ENCODE measurements around the gene TFF3. TPM values are rescaled to one million over a fixed set of nuclear protein-coding genes. Genes with fewer than 3 reads are reported as not detected.

Gene TFF3
- polyA plus RNA-seq, 1 experiment, result not detected

- TF ChIP-seq CTCF (IDR thresholded peaks at IDR 0.05; ENCODE audit: insufficient read depth, low read depth, low read length), result no peak
- no peaks in the 10 kb centered on the region for H3K36me3 ChIP-seq (ENCODE audit: control insufficient read depth, insufficient read depth, low read length)
- H3K27me3 ChIP-seq (ENCODE audit: control insufficient read depth, insufficient read depth, low read length), result peaks cover 2% of the 10 kb centered on the region; the same call in 1 of the 2 replicates
- POLR2A ChIA-PET, result no interaction called here
- no peak for DNase-seq (ENCODE audit: low read depth)
- CTCF ChIA-PET, result no interaction called here
- no peak overlapping the region for H3K4me3 ChIP-seq (ENCODE audit: low read depth, low read length)
Observed at GRCh38 chr21:42302794-42303193, 12.4 kb downstream of the TFF3 start.

DNA sequence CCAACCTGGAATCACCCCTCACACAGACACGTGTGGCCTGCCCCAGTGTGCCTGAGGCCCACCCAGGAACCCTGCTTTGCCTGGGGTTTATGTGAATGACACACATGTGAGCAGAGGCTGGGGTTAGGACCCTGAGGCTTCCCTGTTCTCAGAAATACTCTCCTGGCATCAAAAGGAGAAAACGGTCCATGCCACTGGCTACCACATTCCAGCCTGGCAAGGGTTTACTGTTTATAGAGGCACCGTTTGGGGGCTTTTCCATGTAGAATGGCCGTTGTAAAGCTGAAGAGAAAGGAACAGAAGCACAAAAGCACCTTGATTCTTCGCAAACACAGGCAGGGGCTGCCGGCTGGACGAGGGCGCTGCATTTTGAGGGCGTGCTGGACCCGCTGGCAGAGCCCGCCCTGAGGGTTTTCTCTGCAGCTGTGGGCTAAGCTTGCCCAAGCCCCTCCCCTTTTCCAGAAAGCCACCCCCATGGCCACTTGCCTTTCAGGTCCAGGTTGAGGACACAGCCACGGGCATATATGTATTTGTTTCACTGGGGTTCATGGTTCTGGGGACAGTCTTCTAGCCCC is 13.0 kb downstream of the TFF3 start:
- no peak for DNase-seq (ENCODE audit: low read depth)
- Histone ChIP-seq H3K27me3 (ENCODE audit: control insufficient read depth, insufficient read depth, low read length) (peaks cover 2% of the 10 kb centered on the region; the same call in 1 of the 2 replicates), H3K36me3 (ENCODE audit: control insufficient read depth, insufficient read depth, low read length) (no peaks in the 10 kb centered on the region), H3K4me3 (ENCODE audit: low read depth, low read length) (no peak overlapping the region)
- ChIA-PET POLR2A (no interaction called here), CTCF (interaction anchor here (1.0 to 1.7 kb wide), 2 partner anchors 8 to 22 kb away, joined by 3 to 9 read pairs; no protein-coding TSS in a partner anchor)
- TF ChIP-seq CTCF (IDR thresholded peaks at IDR 0.05; ENCODE audit: insufficient read depth, low read depth, low read length), result no peak

GRCh38 chr21:42301371-42302075 is 13.7 kb downstream of the TFF3 start:
- H3K36me3 ChIP-seq (ENCODE audit: control insufficient read depth, insufficient read depth, low read length), result no peaks in the 10 kb centered on the region
- POLR2A ChIA-PET, result no interaction called here
- CTCF ChIA-PET, result interaction anchor here (1.0 to 1.7 kb wide), 2 partner anchors 9 to 21 kb away, joined by 3 to 9 read pairs; no protein-coding TSS in a partner anchor
- H3K27me3 ChIP-seq (ENCODE audit: control insufficient read depth, insufficient read depth, low read length), result no peaks in the 10 kb centered on the region
- H3K4me3 ChIP-seq (ENCODE audit: low read depth, low read length), result no peak overlapping the region
- no peak for DNase-seq (ENCODE audit: low read depth)
- no peak for TF ChIP-seq CTCF (IDR thresholded peaks at IDR 0.05; ENCODE audit: insufficient read depth, low read depth, low read length)

GRCh38 chr21:42300956-42301355 is 14.3 kb downstream of the TFF3 start:
- no peak for DNase-seq (ENCODE audit: low read depth)
- H3K4me3 ChIP-seq (ENCODE audit: low read depth, low read length), result no peak overlapping the region
- POLR2A ChIA-PET, result no interaction called here
- TF ChIP-seq CTCF (IDR thresholded peaks at IDR 0.05; ENCODE audit: insufficient read depth, low read depth, low read length), result no peak
- CTCF ChIA-PET, result interaction anchor here (1.0 to 1.7 kb wide), 2 partner anchors 10 to 21 kb away, joined by 3 to 9 read pairs; no protein-coding TSS in a partner anchor
- no peaks in the 10 kb centered on the region for H3K27me3 ChIP-seq (ENCODE audit: control insufficient read depth, insufficient read depth, low read length)
- H3K36me3 ChIP-seq (ENCODE audit: control insufficient read depth, insufficient read depth, low read length), result no peaks in the 10 kb centered on the region

DNA sequence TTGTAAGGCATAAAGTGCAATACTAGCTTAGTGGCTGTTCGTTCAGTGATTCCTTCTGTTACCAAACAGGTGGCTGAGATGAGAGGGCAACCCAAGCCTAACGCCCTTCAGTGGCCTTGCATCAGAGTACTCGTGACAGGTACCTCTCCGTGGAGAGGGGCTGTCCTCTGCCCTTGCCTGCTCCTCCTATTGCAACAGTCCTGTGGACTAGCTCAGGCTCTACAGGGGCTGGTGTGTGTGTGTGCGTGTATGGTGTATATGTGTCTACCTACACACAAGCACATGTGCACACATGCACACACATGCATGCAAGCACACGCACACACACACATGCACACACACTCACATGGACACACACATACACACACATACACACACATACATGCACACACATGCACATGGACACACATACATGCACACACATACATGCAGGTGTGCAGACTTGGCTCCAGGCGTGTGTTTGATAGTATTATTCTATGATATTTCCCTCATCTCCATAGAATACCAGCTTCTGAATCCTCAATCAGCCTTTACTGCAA is 15.1 kb downstream of the TFF3 start:
- DNase-seq (ENCODE audit: low read depth), result no peak
- POLR2A ChIA-PET, result no interaction called here
- TF ChIP-seq CTCF (IDR thresholded peaks at IDR 0.05; ENCODE audit: insufficient read depth, low read depth, low read length), result no peak
- CTCF ChIA-PET, result no interaction called here
- H3K4me3 ChIP-seq (ENCODE audit: low read depth, low read length), result no peak overlapping the region
- H3K36me3 ChIP-seq (ENCODE audit: control insufficient read depth, insufficient read depth, low read length), result no peaks in the 10 kb centered on the region
- H3K27me3 ChIP-seq (ENCODE audit: control insufficient read depth, insufficient read depth, low read length), result no peaks in the 10 kb centered on the region
